Stimulated activated CD8-positive, alpha-beta memory T cell treated with anti-CD3 and anti-CD28 coated beads, Interleukin-12 subunit alpha, Interleukin-12 subunit beta, amount 100 ng/mL, for 24 hours (primary cell): ENCODE data around the gene MSI2.

ENCODE experiments used
- DNase-seq: peaks from one replicate; pipeline ENCODE4 v3.0.0-alpha.2; 2020; ENCODE audit errors: extremely low read depth

The MSI2 gene

DNA sequence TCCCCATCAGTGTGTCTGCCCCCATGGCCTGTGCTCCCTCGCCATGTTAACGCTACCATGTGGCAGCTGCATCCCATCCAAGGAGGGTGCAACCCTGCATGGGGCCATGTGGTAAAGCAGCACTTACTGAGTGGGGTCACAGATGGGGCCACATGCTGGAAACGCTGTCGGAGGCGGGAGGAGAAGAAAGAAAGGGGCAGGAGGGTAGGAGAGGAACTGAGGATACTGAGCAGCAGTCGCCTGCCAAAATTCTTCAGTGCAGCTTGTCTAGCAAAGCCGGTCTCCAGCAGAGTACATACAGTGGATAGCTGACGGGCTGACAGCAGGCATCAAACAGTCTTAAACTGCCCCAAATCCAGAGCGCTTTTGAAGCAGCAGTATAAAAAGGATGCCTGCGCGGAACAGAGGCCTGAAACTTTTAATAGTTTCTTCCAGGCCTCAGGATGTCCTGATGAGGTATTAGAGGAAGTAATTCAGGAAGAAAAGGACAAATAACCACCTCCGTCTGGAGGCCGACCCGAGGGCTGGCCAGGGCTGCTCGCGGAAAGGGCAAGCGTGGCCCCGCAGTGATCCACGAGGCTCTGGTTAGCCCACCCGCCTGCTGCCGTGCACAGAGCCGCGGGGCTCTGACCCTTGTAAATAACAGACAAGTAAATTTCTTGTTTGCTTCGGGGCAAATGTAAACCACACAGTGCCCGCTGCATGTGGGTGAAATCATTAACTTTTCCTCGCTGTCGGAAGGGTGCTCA is 339.8 kb downstream of the MSI2 start:
- no peak for DNase-seq

DNA sequence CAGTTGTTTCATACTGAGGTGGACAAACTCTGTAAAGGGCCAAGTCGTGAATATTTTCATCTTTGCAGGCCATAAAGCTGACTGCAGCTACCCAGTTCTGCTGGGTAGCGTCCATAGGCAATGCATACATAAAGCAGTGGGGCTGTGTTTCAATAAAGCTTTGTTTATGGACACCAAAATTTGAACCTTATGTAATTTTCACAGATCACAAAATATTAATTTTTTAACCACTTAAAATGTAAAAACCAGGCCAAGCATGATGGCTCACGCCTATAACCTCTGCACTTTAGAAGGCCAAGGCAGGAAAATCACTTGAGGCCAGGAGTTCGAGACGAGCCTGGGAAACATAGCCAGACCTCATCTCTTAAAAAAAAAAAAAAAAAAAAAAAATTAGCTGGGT is 340.8 kb downstream of the MSI2 start:
- DNase-seq: no peak

DNA sequence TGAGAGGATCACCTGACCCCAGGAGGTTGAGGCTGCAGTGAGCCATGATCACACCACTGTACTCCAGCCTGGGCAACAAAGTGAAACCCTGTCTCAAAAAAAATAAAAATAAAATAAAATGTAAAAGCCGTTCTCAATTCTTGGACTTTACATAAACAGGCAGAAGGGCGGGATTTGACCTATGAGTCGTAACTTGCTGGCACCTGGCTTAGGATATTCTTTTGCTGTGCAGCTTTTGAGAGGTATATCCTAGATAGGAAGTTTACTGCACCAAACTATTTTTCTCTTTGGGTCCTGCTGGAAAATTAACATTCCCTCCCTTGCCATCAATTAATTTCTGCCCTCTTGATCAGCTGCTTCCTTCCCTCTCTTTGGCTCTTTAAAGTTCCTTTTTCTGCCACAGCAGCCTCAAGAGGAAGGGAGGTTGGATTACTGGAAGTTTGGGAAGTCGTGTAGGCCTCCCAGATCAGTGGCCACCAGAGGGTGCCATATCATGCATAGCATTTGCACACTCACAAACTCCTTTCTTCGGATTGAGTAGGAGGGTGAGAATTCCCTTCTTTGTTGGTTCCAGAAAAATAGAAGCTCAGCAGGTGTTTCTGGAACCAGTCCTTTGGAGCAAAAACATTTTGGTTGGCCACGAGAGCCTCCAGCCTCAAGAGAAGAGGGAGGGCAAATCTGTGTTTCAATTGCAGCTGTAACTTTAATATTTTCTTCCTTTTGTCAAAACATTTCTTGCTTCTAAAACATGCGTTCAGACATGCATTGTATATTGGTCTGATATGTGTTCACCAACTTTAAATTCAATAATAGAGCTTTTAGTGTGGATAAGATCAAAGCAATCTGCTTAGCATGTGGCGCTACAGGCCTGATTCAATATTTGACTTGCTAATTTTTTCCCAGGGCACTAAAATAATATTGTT is 341.5 kb downstream of the MSI2 start:
- no peak for DNase-seq

DNA sequence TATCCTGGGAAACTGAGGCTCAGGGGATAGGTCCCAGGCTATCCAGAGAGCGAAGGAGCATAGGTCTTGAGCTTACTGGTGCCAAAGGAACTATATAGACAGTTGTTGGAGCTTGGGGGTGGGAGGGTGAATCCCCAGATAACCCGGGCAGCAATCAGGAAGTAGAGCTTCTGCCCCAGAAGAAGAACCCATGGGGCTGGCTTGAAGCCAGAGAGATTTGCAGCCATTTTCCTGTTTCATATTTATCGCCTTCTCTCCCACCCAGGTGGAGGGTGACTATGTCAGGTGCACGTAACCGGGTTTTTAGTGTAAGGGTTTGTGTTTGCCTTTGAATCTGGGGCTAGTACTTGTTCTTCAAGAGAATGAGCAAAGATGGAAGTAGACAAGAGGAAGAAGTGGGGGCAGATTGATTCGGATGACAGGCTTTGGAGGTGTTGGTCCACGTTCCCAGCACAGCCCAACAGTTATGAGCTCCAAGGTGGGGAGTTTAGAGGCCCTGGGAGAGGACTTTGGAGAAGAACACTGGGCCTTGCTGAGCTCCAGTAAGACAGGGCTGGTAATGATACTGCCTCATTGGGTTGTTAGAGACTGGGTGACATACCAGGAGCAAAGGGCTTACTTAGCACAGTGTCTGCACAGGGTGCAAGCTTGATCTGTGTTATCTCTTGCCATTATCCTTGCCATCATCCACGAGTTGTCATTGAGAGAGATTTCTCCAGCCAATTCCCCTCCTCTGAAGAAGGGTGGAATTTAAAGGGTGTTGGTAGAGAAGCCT is 343.1 kb downstream of the MSI2 start:
- no peak for DNase-seq

DNA sequence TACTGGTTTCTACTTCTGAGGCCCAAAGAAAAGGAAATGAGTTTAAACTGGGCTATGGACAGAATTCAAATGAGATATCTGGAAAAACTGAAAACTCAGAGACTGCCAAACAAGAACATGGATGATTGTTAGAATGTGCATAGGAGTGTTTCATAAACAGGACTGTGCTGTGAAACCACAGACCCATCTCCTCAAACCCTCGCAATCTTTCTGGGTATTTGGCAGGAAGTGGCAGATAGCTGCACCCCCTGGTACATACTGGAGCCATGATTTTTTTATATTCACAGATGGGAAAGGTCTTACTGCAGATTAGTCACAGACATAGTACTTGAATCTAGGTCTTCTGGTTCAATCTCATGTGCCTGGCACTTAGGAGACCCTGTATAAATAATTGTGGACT is 343.8 kb downstream of the MSI2 start:
- no peak for DNase-seq

DNA sequence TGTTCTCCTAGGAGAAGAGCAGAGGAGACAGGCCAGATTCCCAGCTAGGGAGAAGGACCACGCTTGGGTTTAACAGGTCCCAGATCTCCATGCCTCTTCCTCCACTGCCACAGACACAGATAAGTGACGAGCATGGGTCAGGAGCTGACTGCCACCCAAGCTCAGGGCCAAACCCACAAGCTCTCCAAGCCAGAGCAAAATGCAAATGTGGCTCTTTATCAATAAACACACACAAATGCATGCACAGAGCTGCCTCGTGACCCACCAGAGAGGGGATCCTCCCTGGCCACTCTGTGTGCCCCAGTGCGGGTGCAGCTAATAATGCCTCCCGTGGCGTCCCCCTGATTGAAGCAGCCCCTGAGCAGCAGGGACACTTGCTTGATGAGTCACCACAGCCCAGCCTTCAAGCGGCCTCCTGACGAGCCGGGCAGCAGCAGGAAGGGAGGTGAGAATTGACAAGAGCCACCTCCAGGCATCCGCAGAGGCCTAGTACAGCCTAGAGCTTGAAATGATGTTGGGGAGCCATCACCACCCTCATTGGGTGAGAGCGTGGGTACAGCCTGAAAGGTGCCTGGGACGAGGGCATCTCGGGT is 344.9 kb downstream of the MSI2 start:
- no peak for DNase-seq

DNA sequence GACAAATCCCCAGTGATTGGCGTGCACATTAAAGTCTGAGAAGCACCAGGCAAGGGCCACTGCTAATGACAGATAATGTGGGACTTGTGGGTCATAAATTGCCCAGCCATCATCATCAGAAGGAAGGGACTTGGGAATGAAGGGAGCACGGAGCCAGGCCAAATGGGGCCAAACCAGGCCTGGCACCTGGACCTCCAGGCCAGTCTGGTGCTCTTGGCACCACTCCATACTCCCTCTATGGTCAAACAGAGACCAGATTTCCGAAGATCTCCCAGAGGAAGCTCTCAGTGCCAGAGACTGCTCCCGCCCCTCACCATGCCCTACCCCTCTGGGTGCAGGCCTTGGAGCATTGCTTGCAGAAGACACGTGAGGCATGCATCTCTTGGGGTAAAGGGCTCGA is 346.6 kb downstream of the MSI2 start:
- DNase-seq: no peak

DNA sequence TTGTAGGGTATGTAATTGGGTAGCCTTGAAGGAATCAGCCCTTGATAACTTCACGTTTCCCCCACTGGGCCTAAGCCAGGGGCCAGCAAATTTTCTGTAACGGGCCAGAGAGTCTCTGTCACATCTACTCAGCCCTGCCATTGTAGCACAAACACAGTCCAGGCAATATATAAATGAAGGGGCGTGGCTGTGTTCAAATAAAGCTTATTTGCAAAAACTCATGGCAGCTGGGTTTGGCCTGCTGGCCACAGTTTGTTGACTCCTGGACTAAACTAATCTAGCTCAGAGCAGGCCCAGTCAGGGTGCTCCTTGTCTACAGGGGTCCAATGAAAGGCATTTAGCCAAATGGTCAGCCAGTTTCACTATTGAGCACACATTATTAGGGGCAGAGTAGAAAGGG is 347.2 kb downstream of the MSI2 start:
- no peak for DNase-seq

DNA sequence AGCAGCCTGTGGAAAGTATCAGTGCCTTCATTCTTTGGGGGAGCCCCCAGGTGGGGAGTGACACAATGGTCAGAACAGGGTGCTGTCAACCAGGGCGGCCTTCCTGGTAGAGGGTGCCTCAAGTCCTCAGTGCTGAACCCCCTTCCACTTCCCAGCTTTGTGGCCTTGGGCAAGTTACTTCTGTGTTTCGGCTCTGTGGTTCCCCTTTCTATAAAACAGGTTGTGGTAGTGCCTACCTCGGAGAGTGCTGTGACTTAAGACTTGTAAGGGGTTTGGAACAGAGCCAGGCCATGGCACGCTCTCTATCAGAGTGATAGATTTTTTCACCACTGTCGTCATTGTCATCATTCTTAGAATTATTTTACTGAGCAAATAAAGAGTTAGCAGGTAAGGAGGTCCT is 347.7 kb downstream of the MSI2 start:
- DNase-seq: peak; percentile 42

DNA sequence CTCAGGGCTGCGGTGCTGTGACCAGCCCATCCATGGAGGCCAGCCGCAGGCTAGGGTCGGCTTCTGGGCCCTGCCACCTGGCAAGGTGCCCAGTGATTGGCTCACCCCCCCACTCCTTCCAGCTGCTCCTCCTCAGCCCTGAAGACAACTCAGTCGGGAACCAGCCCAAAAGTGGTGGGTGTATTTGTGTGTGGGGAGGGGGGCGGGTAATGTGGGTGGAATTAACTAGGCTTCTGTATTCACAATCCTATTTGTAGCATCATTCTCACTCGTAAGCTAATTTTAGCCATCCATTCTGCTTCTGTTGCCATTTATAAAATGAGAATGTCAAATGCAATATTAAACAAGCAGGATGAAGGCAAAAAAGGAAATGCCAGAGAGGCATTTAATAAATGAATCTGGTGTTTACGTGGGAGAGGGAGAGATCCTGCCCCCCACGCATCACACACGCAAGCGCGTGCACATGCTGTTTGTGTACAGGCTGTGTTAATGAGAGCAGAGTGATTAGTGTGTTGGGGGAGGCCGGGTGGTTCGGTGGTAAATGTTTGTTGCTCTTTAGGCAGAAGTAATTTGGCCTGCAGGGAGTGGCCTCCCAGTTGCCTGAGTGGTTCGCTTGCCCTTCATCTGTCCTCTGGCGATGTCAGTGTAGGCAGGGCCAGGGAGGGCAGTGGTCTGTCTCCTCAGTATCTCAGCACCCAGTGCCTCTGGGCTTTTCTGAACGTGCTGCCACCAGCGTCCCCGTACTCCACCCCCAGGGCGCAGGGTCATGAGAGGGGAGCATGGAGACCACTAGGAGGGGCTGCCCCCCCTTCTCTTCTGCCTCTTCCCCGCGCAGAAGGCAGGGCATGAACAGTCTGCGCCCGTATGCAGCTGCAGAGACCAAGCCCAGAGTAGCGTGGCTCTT is 348.7 kb downstream of the MSI2 start:
- DNase-seq: no peak

DNA sequence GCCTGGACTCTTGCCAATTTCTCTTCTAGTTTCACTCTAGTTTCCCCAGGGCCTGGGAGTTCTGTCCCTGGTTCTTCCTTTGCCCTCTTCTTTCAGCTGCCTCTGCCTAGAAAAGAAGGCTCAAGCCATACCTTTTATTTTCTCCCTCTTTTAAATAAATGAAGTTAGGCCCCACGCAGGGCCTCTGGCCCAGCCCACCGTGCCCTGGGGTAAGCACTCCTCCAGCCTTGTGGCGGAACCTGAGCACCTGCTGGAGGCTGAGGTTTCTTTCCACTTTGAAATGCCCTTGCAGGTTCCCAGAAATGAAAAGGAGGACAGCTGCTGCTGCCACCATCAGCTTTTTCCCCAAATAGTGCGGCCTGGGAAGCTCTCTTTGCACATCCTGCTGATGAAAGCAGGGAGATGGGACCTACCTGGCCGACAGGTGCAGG is 349.4 kb downstream of the MSI2 start:
- DNase-seq: no peak

DNA sequence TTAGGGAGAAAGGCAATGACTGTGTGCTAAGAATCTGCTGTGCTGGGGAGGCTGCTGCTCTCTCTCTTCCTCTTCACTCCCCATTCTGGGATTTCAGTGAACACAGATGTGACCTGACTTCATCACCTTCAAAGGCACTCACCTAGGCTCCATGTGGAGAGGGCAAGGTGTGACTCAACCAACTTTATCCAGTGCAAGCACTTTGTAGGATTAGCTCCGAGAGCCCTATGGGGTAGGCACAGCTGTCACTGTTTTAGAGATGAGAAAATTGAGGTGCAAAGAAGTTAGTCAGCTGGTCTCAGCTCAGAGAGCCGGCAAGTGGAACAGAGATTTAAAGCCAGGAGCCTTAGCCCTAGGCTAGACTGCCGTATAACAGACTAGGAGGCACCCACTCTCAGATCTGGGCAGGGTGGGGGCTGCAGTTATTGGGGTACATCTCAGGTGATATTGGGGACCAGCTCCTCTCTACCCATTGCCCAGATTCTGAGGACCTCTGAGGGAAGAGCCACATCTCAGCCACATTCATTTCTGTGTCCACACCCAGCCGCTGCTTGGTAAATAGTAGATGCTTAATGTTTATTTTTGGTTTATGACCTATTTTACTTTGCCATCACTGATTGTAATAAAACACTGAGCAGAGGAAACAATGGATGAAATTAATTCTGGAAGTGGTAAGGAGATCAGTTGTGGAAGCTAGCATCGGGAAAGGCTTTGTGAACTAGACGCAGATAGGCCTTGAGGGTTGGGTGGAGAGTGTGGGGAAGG is 350.0 kb downstream of the MSI2 start:
- no peak for DNase-seq

DNA sequence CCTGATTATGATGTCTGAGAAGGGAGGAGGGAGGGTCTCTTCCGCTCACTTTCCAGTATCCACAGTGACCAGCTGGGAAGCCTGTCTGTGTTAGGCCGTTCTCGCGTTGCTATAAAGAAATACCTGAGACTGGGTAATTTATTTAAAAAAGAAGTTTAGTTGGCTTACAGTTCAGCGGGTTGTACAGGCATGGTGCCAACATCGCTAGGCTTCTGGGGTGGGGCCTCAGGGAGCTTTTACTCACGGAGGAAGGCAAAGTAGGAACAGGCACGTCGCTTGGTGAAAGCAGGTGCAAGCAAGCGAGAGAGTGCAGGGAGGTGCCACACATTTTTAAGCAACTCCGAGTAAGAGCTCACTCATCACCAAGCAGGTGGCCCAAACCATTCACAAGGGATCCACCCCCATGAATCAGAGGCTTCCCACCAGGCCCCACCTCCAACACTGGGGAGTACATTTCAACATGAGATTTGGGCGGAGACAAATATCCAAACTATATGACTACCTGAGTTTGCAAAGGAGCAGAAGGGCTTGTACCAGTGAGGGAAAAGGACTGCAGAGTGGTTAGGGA is 351.3 kb downstream of the MSI2 start:
- DNase-seq: no peak

DNA sequence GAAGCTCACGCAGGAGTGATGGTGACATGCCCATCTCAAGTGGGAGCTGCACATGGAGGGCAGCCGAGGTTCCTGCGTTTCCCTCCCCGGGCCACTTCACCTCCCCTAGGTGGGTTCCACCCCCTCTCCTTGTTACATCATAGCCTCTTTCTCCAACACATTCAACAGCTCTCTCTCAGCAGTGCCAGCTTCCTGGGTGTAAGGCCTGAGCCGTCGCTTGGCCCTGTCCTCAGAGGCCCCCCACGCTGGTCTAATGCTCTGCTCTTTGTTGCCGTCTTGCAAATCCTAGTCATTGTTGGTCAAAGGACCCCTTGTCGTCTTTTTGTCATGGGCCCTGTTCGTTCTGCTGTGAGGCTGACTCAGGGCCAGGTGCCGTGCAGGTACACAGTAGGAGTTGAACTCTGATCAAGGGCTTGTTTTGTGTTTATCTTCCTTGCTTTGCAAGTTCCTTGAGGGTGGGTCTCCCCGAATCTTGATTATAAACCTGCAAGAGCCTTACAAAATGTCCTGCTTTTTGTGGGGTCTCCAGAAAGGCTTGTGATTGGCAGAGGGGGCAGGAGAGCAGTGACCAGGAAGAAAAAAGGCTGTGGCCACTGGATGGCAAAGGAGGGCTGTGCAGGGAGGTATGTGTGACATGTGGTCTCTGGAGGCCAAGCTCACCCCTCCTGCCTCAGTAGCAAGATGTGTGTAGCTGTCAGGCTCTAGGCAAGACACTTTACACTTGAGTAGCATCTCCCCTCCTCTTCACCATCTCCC is 352.2 kb downstream of the MSI2 start:
- DNase-seq: no peak

DNA sequence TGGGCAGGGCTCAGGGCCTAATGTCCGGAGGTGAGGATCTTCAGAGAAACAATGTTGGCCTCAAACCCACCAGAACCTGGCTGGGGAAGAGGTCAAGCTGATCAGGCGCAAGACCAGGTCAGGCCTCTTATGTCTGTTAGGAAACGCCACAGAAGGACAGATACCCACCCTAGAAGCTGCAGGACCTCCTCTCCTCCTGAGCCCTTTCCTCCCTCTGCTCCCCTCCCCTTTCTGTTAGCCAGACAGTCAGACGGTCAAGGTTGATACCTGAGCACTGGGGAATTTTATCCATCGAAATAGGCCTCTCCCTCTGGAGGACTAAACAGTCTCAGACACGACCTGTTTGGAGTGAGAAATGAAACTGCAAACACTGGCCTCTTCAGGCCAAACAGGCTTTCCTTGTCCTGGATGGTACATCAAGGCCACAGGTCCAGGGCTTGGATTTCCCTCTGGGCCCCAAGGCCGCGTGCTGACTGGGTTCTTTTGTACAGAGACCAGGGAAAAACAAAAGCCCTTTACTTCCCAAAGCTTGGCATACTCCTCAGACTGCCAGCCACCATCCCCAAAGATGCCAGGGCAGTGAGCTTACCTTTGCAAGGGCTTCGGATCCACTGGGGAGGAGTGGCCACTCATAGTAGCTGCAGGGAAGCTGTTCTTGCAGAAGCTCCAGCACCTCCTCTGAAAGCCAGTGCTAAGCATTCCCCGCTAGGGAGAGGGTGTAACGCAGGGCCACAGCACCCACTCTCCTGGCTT is 353.0 kb downstream of the MSI2 start:
- DNase-seq: no peak

DNA sequence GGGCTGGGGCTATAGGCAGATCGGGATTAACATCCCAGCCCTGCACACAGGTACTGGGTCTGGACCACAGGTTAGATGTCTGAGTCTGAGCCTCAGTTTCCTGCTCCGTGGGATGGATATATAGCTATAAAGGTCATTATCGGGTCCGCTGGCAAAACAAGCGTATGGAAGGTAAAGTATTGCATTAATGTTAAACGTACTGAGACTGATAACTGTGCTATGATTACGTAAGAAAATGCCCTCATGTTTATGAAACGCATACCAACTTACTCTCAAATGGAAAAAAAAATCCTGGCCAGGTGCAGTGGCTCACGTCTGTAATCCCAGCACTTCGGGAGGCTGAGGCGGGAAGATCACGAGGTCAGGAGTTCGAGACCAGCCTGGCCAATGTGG is 353.6 kb downstream of the MSI2 start:
- DNase-seq: no peak

DNA sequence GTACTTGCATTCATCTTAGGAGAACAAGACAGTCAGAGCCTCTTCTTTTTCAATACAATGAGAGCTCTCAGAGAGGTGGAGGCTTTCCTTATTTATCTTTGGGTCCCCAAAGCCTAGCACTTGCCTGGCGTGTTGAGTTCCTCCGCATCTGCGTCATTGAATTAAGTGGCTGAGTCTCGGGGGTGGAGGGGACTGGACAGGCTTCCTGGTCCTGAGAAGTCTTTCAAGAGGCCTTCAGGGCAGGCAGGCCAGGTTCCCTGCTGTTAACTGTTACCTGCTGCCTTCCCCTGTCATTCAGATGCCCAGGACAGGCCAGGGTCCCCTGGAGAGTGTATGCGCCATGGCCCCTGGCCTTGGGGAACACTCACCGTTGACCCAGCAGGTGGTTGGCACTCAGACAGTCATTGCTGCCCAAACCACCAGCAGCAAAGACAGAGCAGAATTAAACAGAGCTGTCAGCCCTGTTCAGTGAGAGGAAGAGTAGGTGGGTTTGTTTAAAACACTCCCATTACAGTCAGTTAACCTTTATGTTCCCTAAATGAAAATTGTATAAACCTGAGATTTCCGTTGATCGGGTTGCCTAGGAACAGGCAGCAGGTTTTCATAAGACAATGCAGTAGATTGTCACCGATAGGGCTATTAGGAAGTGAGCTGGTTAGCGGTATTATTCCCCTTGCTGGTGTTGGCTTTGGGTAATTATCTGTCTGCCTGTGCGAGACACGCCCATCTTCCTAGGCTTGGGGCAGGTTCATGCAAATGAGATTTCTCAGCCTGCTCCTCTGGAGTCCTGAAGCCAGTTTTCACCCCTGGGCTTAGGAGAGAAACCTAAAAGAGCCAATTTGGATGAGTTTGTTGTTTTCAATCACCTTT is 356.1 kb downstream of the MSI2 start:
- no peak for DNase-seq
